Transverse colon (tissue), 4 donors: Measurements from ENCODE around the gene PSG4. TPM values are rescaled to one million over a fixed set of nuclear protein-coding genes. Genes with fewer than 3 reads are reported as not detected.
"Not testable (repeated sequence)": the region's sequence is repeated elsewhere in the genome, so short reads cannot be mapped to it uniquely, and the experiment has no call there.

Experiments used
- DNase-seq: peaks from one replicate; pipeline ENCODE4 v3.0.0-alpha.2; 2019
- H3K27ac ChIP-seq, 4 donors: fragments of 200-600 bp; sonication (generic); 2 replicates each; pipeline ENCODE4 v1.5.1; 2016 to 2018; ENCODE audit warnings: inconsistent platforms in 4 of 4
- H3K27me3 ChIP-seq: fragments of 200-600 bp; sonication (generic); 2 replicates; pipeline ENCODE4 v1.5.1; 2017; ENCODE audit warnings: inconsistent platforms
- H3K36me3 ChIP-seq, 4 donors: fragments of 200-600 bp; sonication (generic); 2 replicates each; pipeline ENCODE4 v1.5.1; 2017 to 2019; ENCODE audit warnings: inconsistent platforms in 4 of 4
- H3K4me1 ChIP-seq, 4 donors: fragments of 200-600 bp; sonication (generic); 2 replicates each; pipeline ENCODE4 v1.5.1; 2017 to 2020; ENCODE audit warnings: inconsistent platforms in 4 of 4
- H3K4me3 ChIP-seq, 4 donors: fragments of 200-600 bp; sonication (generic); 1 replicate in 1 of 4; 2 replicates in 3 of 4; pipeline versions ENCODE4 v1.5.1 to v1.6.1; 2017 to 2019; ENCODE audit warnings: inconsistent platforms in 4 of 4
- H3K9me3 ChIP-seq, 2 donors: fragments of 200-600 bp; sonication (generic); 2 replicates each; pipeline ENCODE4 v1.5.1; 2017 to 2019; ENCODE audit warnings: inconsistent platforms in 2 of 2
- WGBS, 2 donors: methylation state at CpG; one replicate each; pipeline ENCODE4 v1.1.5; 2018; ENCODE audit warnings: low coverage in 1 of 2; 5-methylcytosine and 5-hydroxymethylcytosine counted together
- in situ Hi-C, 4 donors: fragments of 200-750 bp; cut with MboI; loops; one replicate each; pipeline versions ENCODE4 v1.15.0 to v1.15.1; 2017; ENCODE audit warnings: low sequenced_read_pairs in 3 of 4, low pct_ligation_motif_present in 1 of 4, low pct_unique_long_range_greater_than_20kb in 1 of 4
- intact Hi-C: fragments of 100-400 bp; cut with DNase I; formaldehyde crosslinking; loops from one replicate; pipeline ENCODE4 v1.15.1; 2023; ENCODE audit warnings: low total_unique reads
- total RNA-seq, 4 donors: library from RNA; depleted of rRNA; stranded (reverse); fragments of >200 nt; gene quantifications; one replicate each; pipeline ENCODE4 v1.1.0, GENCODE V29; 2016

The PSG4 gene
- not detected for total RNA-seq

DNA sequence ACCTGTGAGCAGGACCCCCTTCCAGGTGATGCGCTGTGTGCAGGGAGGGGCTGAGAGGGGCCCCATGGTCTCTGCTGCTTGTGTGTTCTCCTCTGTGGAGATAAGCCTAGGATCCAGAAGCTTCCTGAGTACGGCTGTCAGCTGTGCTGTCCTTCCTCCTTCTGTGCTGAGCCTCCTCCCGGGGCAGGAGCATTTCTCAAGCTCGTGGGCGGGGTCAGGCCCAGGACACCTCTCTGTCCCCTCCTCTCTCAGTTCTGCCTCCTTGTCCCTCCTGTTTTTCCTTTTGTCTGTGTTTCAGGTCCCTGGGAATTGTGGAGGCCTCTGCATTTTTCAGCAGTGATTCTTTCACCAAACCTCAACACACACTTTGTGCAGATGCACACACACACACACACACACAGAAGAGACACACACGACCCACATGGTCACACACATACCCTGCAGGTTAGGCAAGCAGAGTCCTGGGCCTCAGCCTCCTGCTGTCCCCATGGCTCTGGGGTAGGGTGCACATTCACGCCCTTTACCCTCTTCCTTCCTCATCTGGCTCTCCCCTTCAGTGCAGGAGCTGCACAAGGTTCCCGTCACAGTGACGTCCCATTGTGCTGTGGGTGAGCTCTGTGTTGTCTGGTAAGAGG is at the start of gene PSG4:
Gene PSG4 (minus strand): TSS at position 168 of the 635 bp plus-strand sequence. CDS start 102 bp downstream, at position 66.
- H3K4me1 ChIP-seq, H3K27me3 ChIP-seq, H3K27ac ChIP-seq, H3K9me3 ChIP-seq, in situ Hi-C loops, H3K4me3 ChIP-seq, H3K36me3 ChIP-seq, intact Hi-C loops, DNase-seq: not testable (repeated sequence)
- WGBS, 2 donors = 0 to 46% methylated on average over 1 to 9 of the region's 9 CpGs

- in situ Hi-C loops = not testable (repeated sequence)
Observed at GRCh38 chr19:43251428-43251827, 46.0 kb upstream of the PSG4 start.

DNA sequence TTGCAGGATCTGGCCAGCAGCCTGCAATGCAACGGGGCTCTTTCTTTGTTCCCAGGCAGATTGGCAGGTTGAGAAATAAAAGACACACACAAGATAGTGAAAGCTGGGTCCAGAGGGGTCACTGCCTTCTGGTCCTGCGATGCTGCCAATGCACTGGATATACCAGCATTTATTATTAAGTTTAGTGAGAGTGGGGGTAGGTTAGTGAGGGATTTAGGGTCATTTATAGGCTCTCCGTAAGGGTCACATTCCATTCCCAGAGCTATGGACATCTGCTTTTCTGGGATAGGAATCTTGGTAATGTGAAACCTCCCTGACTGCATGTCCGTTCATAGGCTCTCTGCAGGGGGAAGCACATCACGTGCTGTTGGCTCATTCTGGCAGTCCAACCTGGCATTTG is 44.9 kb upstream of the PSG4 start:
- in situ Hi-C loops = not testable (repeated sequence)

More at GRCh38 chr19:43251428-43251827, 46.0 kb upstream of the PSG4 start:
- DNase-seq, H3K4me1 ChIP-seq, H3K27ac ChIP-seq, H3K4me3 ChIP-seq, H3K27me3 ChIP-seq, H3K9me3 ChIP-seq, H3K36me3 ChIP-seq, intact Hi-C loops: not testable (repeated sequence)
- WGBS, 2 donors = 0 to 23% methylated on average over 1 of the region's 1 CpG

DNA sequence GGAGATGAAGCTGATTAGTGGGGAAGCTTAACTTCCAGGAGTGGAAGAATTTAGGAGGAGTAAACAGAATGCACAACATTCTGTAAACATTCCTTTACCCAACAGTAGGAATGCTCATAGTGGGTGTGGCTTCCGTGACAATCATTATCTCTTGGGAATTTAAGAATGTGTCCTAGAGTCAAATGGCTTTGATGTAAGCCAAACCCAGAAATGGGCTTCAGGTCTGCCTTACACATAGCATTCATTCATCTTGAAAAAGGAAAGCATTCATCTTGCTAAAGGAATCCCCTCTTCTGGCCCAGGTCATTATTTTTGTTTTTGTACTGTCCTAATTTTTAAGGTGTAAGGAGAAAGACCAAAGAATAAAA is 43.2 kb upstream of the PSG4 start:
- not testable (repeated sequence) for H3K4me3 ChIP-seq

More for the DNA sequence above, 44.9 kb upstream of the PSG4 start:
- H3K4me3 ChIP-seq, H3K9me3 ChIP-seq, DNase-seq, H3K4me1 ChIP-seq, H3K27ac ChIP-seq, intact Hi-C loops, H3K27me3 ChIP-seq, H3K36me3 ChIP-seq: not testable (repeated sequence)
- WGBS, 2 donors = 60% methylated on average over 1 to 5 of the region's 5 CpGs

DNA sequence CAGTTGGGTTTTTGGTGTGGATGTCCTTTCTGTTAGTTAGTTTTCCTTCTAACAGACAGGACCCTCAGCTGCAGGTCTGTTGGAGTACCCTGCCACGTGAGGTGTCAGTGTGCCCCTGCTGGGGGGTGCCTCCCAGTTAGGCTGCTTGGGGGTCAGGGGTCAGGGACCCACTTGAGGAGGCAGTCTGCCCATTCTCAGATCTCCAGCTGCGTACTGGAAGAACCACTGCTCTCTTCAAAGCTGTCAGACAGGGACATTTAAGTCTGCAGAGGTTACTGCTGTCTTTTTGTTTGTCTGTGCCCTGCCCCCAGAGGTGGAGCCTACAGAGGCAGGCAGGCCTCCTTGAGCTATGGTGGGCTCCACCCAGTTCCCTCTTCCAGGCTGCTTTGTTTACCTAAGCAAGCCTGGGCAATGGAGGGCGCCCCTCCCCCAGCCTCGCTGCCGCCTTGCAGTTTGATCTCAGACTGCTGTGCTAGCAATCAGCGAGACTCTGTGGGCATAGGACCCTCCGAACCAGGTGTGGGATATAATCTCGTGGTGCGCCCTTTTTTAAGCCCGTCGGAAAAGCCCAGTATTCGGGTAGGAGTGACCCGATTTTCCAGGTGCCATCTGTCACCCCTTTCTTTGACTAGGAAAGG is 41.9 kb upstream of the PSG4 start:
- intact Hi-C loops = not testable (repeated sequence)

More for the DNA sequence above, 43.2 kb upstream of the PSG4 start:
- H3K27ac ChIP-seq, H3K27me3 ChIP-seq, H3K4me1 ChIP-seq, DNase-seq, intact Hi-C loops, H3K36me3 ChIP-seq, H3K9me3 ChIP-seq, in situ Hi-C loops: not testable (repeated sequence)
- 82 to 100% methylated on average over 1 of the region's 1 CpG for whole genome bisulfite sequencing, 2 donors

DNA sequence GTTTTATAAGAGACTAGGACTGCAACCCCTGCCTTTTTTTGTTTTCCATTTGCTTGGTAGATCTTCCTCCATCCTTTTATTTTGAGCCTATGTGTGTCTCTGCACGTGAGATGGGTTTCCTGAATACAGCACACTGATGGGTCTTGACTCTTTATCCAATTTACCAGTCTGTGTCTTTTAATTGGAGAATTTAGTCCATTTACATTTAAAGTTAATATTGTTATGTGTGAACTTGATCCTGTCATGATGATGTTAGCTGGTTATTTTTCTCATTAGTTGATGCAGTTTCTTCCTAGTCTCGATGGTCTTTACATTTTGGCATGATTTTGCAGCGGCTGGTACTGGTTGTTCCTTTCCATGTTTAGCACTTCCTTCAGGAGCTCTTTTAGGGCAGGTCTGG is 40.4 kb upstream of the PSG4 start:
- in situ Hi-C loops, H3K9me3 ChIP-seq, H3K36me3 ChIP-seq, H3K4me3 ChIP-seq, H3K4me1 ChIP-seq, DNase-seq, intact Hi-C loops, H3K27me3 ChIP-seq, H3K27ac ChIP-seq: not testable (repeated sequence)
- WGBS, 2 donors = 60 to 78% methylated on average over 1 to 3 of the region's 3 CpGs

More for the DNA sequence above, 41.9 kb upstream of the PSG4 start:
- H3K27ac ChIP-seq, H3K36me3 ChIP-seq, H3K4me1 ChIP-seq, DNase-seq, H3K27me3 ChIP-seq, in situ Hi-C loops, H3K9me3 ChIP-seq, H3K4me3 ChIP-seq: not testable (repeated sequence)
- WGBS, 2 donors = 91% methylated on average over 13 of the region's 13 CpGs; no CpG with 5 or more reads in 1 of the 2 donors

DNA sequence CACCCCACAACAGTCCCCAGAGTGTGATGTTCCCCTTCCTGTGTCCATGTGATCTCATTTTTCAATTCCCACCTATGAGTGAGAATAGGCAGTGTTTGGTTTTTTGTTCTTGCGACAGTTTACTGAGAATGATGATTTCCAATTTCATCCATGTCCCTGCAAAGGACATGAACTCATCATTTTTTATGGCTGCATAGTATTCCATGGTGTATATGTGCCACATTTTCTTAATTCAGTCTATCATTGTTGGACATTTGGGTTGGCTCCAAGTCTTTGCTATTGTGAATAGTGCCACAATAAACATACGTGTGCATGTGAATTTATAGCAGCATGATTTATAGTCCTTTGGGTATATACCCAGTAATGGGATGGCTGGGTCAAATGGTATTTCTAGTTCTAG is 36.8 kb upstream of the PSG4 start:
- H3K36me3 ChIP-seq, H3K4me1 ChIP-seq, H3K27ac ChIP-seq, in situ Hi-C loops, intact Hi-C loops, DNase-seq, H3K4me3 ChIP-seq, H3K27me3 ChIP-seq, H3K9me3 ChIP-seq: not testable (repeated sequence)
- 86% methylated on average over 2 of the region's 2 CpGs; no CpG with 5 or more reads in 1 of the 2 donors for whole genome bisulfite sequencing, 2 donors

- in situ Hi-C loops, DNase-seq, H3K27ac ChIP-seq, H3K9me3 ChIP-seq, H3K36me3 ChIP-seq, H3K4me1 ChIP-seq, intact Hi-C loops, H3K4me3 ChIP-seq, H3K27me3 ChIP-seq: not testable (repeated sequence)
- WGBS, 2 donors = 81 to 83% methylated on average over 1 to 4 of the region's 4 CpGs
Observed at GRCh38 chr19:43238213-43238612, 32.8 kb upstream of the PSG4 start.

DNA sequence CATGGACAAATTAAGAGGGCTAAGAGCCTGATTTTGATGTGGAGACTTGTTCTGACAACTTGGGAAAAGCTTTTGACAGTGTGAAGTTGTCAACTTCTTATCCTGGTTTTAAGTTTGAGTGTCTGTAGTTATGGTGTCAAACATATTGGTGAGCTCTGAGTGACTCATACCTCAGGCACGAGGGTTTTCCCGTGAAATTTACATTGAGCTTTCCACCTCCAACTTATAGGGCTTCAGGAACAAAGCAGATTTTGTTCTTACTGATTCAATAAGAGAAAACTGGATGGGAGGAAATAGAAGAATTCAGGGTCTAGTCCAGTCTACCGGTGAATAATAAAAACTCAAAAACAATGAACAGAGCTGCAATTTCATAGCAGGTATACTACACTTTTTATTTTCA is 30.2 kb upstream of the PSG4 start:
- H3K36me3 ChIP-seq, DNase-seq, H3K27ac ChIP-seq, H3K4me3 ChIP-seq, in situ Hi-C loops, H3K27me3 ChIP-seq, intact Hi-C loops, H3K9me3 ChIP-seq, H3K4me1 ChIP-seq: not testable (repeated sequence)
- WGBS, 2 donors = 69 to 88% methylated on average over 3 of the region's 3 CpGs
